OCI-LY1 (cell line): ENCODE measurements around the gene PEAK1.
A peak's percentile ranks its signal among the peaks of the same experiment; 100 is the strongest.

Experiments used
- H2AFZ ChIP-seq: fragments of 200-600 bp; sonication (generic), shearing (Covaris generic); 2 replicates; pipeline ENCODE4 v1.6.0; 2014; ENCODE audit warnings: antibody characterized with exemption, mild to moderate bottlenecking, low read length
- H3F3A ChIP-seq: fragments of 200-600 bp; sonication (generic), shearing (Covaris generic); 2 replicates; pipeline ENCODE4 v1.6.0; 2014; ENCODE audit warnings: mild to moderate bottlenecking, antibody characterized with exemption, low read length, moderate library complexity; ENCODE audit not compliant: insufficient read depth
- H3K27ac ChIP-seq: fragments of 200-600 bp; sonication (generic); 2 replicates; pipeline ENCODE4 v1.5.1; 2014; ENCODE audit warnings: low read length, mixed run types, mild to moderate bottlenecking, low read depth; ENCODE audit not compliant: poor library complexity, severe bottlenecking
- H3K27me3 ChIP-seq: fragments of 200-600 bp; sonication (generic); 2 replicates; pipeline ENCODE4 v1.6.0; 2014; ENCODE audit warnings: antibody characterized with exemption, mild to moderate bottlenecking, low read length, moderate library complexity; ENCODE audit not compliant: insufficient read depth
- H3K36me3 ChIP-seq: fragments of 200-600 bp; sonication (generic); 2 replicates; pipeline ENCODE4 v1.6.1; 2014; ENCODE audit warnings: mild to moderate bottlenecking, antibody characterized with exemption, low read length, moderate library complexity, mixed read lengths; ENCODE audit not compliant: insufficient read depth
- H3K4me1 ChIP-seq: fragments of 200-600 bp; sonication (generic); 2 replicates; pipeline ENCODE4 v1.5.1; 2014; ENCODE audit warnings: mild to moderate bottlenecking, low read length, moderate library complexity; ENCODE audit not compliant: insufficient read depth, severe bottlenecking
- H3K4me2 ChIP-seq: fragments of 200-600 bp; sonication (generic), shearing (Covaris generic); 2 replicates; pipeline ENCODE4 v1.6.1; 2014; ENCODE audit warnings: low read length
- H3K4me3 ChIP-seq: fragments of 200-600 bp; sonication (generic); 2 replicates; pipeline ENCODE4 v1.5.1; 2014; ENCODE audit warnings: low read length, low read depth, mild to moderate bottlenecking, mixed read lengths; ENCODE audit not compliant: poor library complexity, severe bottlenecking
- H3K79me2 ChIP-seq: fragments of 200-600 bp; shearing (Covaris generic); 2 replicates; pipeline ENCODE4 v1.6.1; 2016; ENCODE audit warnings: mixed run types, low read length, mixed read lengths; ENCODE audit not compliant: insufficient read depth
- H3K9ac ChIP-seq: fragments of 200-600 bp; sonication (generic), shearing (Covaris generic); 2 replicates; pipeline ENCODE4 v1.6.1; 2014; ENCODE audit warnings: mild to moderate bottlenecking, low read length, mixed read lengths
- H3K9me2 ChIP-seq: fragments of 200-600 bp; sonication (generic), shearing (Covaris generic); 2 replicates; pipeline ENCODE4 v1.6.1; 2014; ENCODE audit warnings: low read depth, mild to moderate bottlenecking, low read length, mixed read lengths
- H3K9me3 ChIP-seq: fragments of 200-600 bp; shearing (Covaris generic); 2 replicates; pipeline ENCODE4 v1.6.1; 2014; ENCODE audit warnings: low read length, mixed read lengths
- H4K20me1 ChIP-seq: fragments of 200-600 bp; sonication (generic), shearing (Covaris generic); 2 replicates; pipeline ENCODE4 v1.6.0; 2016; ENCODE audit warnings: mild to moderate bottlenecking, low read length; ENCODE audit not compliant: insufficient read depth
- CTCF ChIP-seq: fragments of 200-600 bp; sonication (generic), shearing (Covaris generic); IDR thresholded peaks from 2 replicates; pipeline ENCODE4 v1.5.1; 2017; ENCODE audit warnings: mild to moderate bottlenecking, antibody characterized with exemption, low read length, moderate library complexity, mixed read lengths
- EZH2 ChIP-seq: fragments of 200-600 bp; sonication (generic), shearing (Covaris generic); IDR thresholded peaks from 2 replicates; pipeline ENCODE4 v1.8.0; 2017; ENCODE audit warnings: borderline replicate concordance, mixed run types, mild to moderate bottlenecking, antibody characterized with exemption, low read length, moderate library complexity, mixed read lengths

The PEAK1 gene

GRCh38 chr15:77419836-77420609 lies at the start of gene PEAK1:
Gene PEAK1, minus strand, starts transcription at chr15:77420104. Its CDS starts 238,178 bp downstream, at chr15:77181926.
- H3K27ac ChIP-seq = peak within 1 kb of the TSS; percentile 75
- H3K36me3 ChIP-seq = no peaks in the 10 kb centered on the region
- H3K4me3 ChIP-seq = peak within 1 kb of the TSS; percentile 75
- H3K9me2 ChIP-seq = no peaks in the 10 kb centered on the region
- H3F3A ChIP-seq = no peaks in the 10 kb centered on the region
- no peak for TF ChIP-seq EZH2
- no peak for TF ChIP-seq CTCF
- no peaks in the 10 kb centered on the region for H3K27me3 ChIP-seq
- no peaks in the 10 kb centered on the region; the same call in 1 of the 2 replicates for H4K20me1 ChIP-seq
- peak within 1 kb of the TSS; percentile 0; the same call in 1 of the 2 replicates for H2AFZ ChIP-seq
- peaks cover 40% of the 10 kb centered on the region for H3K79me2 ChIP-seq
- peaks cover 37% of the 10 kb centered on the region for H3K4me1 ChIP-seq
- H3K4me2 ChIP-seq = peak within 1 kb of the TSS; percentile 72
- H3K9me3 ChIP-seq = no peaks in the 10 kb centered on the region
- H3K9ac ChIP-seq = peak within 1 kb of the TSS; percentile 77

DNA sequence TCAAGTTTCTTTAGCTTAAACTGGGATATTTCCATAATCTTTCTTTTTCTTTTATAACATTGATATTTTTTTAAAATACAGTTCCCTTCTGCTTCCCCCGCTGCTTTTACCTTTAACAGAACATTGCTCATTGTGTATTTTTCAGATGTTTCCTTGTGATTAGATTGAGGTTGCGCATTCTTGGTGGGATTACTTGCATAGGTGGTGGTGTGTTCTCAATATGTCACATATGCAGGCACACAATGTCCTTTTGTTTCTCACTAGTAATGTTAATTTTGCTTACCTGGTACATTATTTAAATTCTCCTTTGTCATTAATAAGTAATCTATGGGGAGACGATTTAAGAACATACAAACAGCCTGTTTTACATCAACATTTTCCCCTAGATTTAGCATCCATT lies 49.0 kb upstream of the PEAK1 start:
- Histone ChIP-seq H3K36me3 (peaks cover 70% of the 10 kb centered on the region), H3K4me2 (no peak overlapping the region), H3K9me3 (no peaks in the 10 kb centered on the region), H3K27ac (no peak overlapping the region), H3K4me1 (no peaks in the 10 kb centered on the region), H3K27me3 (no peaks in the 10 kb centered on the region), H3K9ac (no peak overlapping the region), H3K4me3 (no peak overlapping the region), H3K79me2 (no peaks in the 10 kb centered on the region), H2AFZ (no peak overlapping the region), H3K9me2 (no peaks in the 10 kb centered on the region), H4K20me1 (no peaks in the 10 kb centered on the region), H3F3A (no peaks in the 10 kb centered on the region)
- no peak for TF ChIP-seq CTCF
- no peak for TF ChIP-seq EZH2

- no peak overlapping the region for H3K4me3 ChIP-seq
- no peak overlapping the region for H3K27ac ChIP-seq
- TF ChIP-seq CTCF (no peak), EZH2 (no peak)
- H3K4me1 ChIP-seq = no peaks in the 10 kb centered on the region
- H4K20me1 ChIP-seq = no peaks in the 10 kb centered on the region
- H3K9me3 ChIP-seq = no peaks in the 10 kb centered on the region
- H3K36me3 ChIP-seq = peaks cover 59% of the 10 kb centered on the region
- H2AFZ ChIP-seq = no peak overlapping the region
- no peaks in the 10 kb centered on the region for H3K9me2 ChIP-seq
- no peak overlapping the region for H3K4me2 ChIP-seq
- no peaks in the 10 kb centered on the region for H3K79me2 ChIP-seq
- H3K27me3 ChIP-seq = no peaks in the 10 kb centered on the region
- no peaks in the 10 kb centered on the region for H3F3A ChIP-seq
- H3K9ac ChIP-seq = no peak overlapping the region
Observed at GRCh38 chr15:77466521-77466920, 46.6 kb upstream of the PEAK1 start.
